CD4-positive, alpha-beta memory T cell (primary cell): ENCODE results near the gene HTD2. TPM values are rescaled to one million over a fixed set of nuclear protein-coding genes. Genes with fewer than 3 reads are reported as not detected.
A peak's percentile ranks its signal among the peaks of the same experiment; 100 is the strongest.

Experiments
- CTCF ChIA-PET: fragments of 350-600 bp; sonication (Branson Sonifier 250); formaldehyde crosslinking; loops from one replicate; lab custom pipeline; 2021; ENCODE audit warnings: inconsistent platforms; ENCODE audit not compliant: partially characterized antibody; lab: Charles Lee
- POLR2A ChIA-PET: fragments of 350-600 bp; sonication (Branson Sonifier 250); formaldehyde crosslinking; loops from one replicate; lab custom pipeline; 2021; ENCODE audit not compliant: partially characterized antibody; lab: Charles Lee
- DNase-seq, 5 donors: peaks; one replicate each; pipeline versions ENCODE4 v3.0.0 to v3.0.0-alpha.2; 2020 to 2022; ENCODE audit warnings: mixed read lengths in 1 of 5
- H3K27ac ChIP-seq: one replicate; pipeline ENCODE4 v1.7.0; 2013; ENCODE audit warnings: low read depth, low read length
- H3K27me3 ChIP-seq: 2 replicates; pipeline ENCODE4 v1.7.0; 2013; ENCODE audit warnings: mild to moderate bottlenecking, low read length, moderate library complexity; ENCODE audit not compliant: insufficient read depth
- H3K36me3 ChIP-seq: 2 replicates; pipeline ENCODE4 v1.7.0; 2013; ENCODE audit warnings: mild to moderate bottlenecking, low read length, moderate library complexity; ENCODE audit not compliant: insufficient read depth
- H3K4me1 ChIP-seq: 2 replicates; pipeline ENCODE4 v1.7.0; 2013; ENCODE audit warnings: mild to moderate bottlenecking, low read length, moderate library complexity; ENCODE audit not compliant: insufficient read depth
- H3K4me3 ChIP-seq, 2 donors: one replicate each; pipeline ENCODE4 v1.7.0; 2013; ENCODE audit warnings: low read length in 2 of 2, mild to moderate bottlenecking in 1 of 2
- H3K9me3 ChIP-seq, 2 donors: one replicate each; pipeline ENCODE4 v1.7.0; 2013; ENCODE audit warnings: low read length in 2 of 2, control low read depth in 1 of 2; ENCODE audit not compliant: control insufficient read depth in 1 of 2
- H3K27ac Mint-ChIP-seq, 7 donors: one replicate each; pipeline ENCODE4 v1.8.0; 2020 to 2021; ENCODE audit warnings: mixed read lengths in 7 of 7, mild to moderate bottlenecking in 6 of 7, inconsistent platforms in 3 of 7, moderate library complexity in 3 of 7
- H3K27me3 Mint-ChIP-seq, 2 donors: one replicate each; pipeline ENCODE4 v1.8.0; 2020 to 2021; ENCODE audit warnings: mixed read lengths in 2 of 2
- H3K36me3 Mint-ChIP-seq, 2 donors: one replicate each; pipeline ENCODE4 v1.8.0; 2020 to 2021; ENCODE audit warnings: mixed read lengths in 2 of 2, inconsistent platforms in 1 of 2, mild to moderate bottlenecking in 1 of 2
- H3K4me1 Mint-ChIP-seq, 4 donors: one replicate each; pipeline ENCODE4 v1.8.0; 2020 to 2021; ENCODE audit warnings: mixed read lengths in 4 of 4, mild to moderate bottlenecking in 1 of 4
- H3K4me3 Mint-ChIP-seq, 8 donors: one replicate each; pipeline ENCODE4 v1.8.0; 2020 to 2021; ENCODE audit warnings: mixed read lengths in 8 of 8, mild to moderate bottlenecking in 7 of 8, moderate library complexity in 6 of 8, inconsistent platforms in 3 of 8
- H3K9me3 Mint-ChIP-seq, 8 donors: one replicate each; pipeline ENCODE4 v1.8.0; 2020 to 2021; ENCODE audit warnings: mixed read lengths in 8 of 8, mild to moderate bottlenecking in 5 of 8, inconsistent platforms in 3 of 8, moderate library complexity in 1 of 8
- intact Hi-C: fragments of 100-400 bp; cut with micrococcal nuclease; formaldehyde crosslinking; loops from one replicate; pipeline ENCODE4 v1.15.1; 2023
- polyA plus RNA-seq, 2 donors: library from polyadenylated mRNA; unstranded; fragments of 300-500 nt; fragmentation: Illumina TruSeq; gene quantifications; one replicate each; pipeline ENCODE4 v1.2.3, GENCODE V29; 2021
- total RNA-seq, 2 experiments: library from RNA; stranded (reverse); gene quantifications; one replicate each; pipeline ENCODE4 v1.2.3, GENCODE V29; 2021

The HTD2 gene
- total and polyA plus RNA-seq, 4 experiments from 2014 or later = 9.2 to 28.8 (median 17.8) TPM

GRCh38 chr3:58346368-58346767 lies 40.0 kb downstream of the HTD2 start:
- Histone ChIP-seq H3K9me3 (no peaks in the 10 kb centered on the region), H3K27me3 (no peaks in the 10 kb centered on the region), H3K4me3 (no peak overlapping the region), H3K4me1 (peaks cover 9% of the 10 kb centered on the region), H3K36me3 (no peaks in the 10 kb centered on the region), H3K27ac (no peak overlapping the region)
- Mint-ChIP-seq H3K4me1 (peaks cover 18 to 33% (median 25%) of the 10 kb centered on the region in 4 donors), H3K27me3 (no peaks in the 10 kb centered on the region), H3K36me3 (peaks cover 6 to 11% of the 10 kb centered on the region in 2 donors), H3K27ac (peak overlapping the region in 1 of 7 donors; percentile 19), H3K9me3 (no peaks in the 10 kb centered on the region), H3K4me3 (no peak overlapping the region)
- intact Hi-C loops = no loop called here
- DNase-seq = no peak
- ChIA-PET POLR2A (no interaction called here), CTCF (interaction anchor here (1.1 kb wide), 1 partner anchor 11 kb away, joined by 5 read pairs; no protein-coding TSS in a partner anchor)

DNA sequence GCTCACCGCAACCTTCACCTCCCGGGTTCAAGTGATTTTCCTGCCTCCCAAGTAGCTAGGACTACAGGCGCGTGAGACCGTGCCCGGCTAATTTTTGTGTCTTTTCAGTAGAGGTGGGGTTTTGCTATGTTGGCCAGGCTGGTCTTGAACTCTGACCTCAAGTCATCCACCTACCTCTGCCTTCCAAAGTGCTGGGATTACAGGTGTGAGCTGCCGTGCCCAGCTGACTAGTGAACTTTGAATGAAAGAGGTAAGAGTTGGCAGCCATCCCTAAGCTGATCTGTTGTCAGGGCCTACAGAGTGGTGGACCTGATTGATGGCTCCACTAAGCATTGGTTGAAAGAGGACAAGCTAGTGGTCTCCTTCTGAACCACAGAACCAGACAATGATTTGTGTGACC lies 41.7 kb downstream of the HTD2 start:
- H3K4me3 ChIP-seq = no peak overlapping the region
- Mint-ChIP-seq H3K27me3 (no peaks in the 10 kb centered on the region), H3K4me3 (no peak overlapping the region), H3K36me3 (peaks cover 3 to 10% of the 10 kb centered on the region in 2 donors), H3K4me1 (peaks cover 23 to 44% (median 31%) of the 10 kb centered on the region in 4 donors), H3K27ac (no peak overlapping the region), H3K9me3 (no peaks in the 10 kb centered on the region)
- no peaks in the 10 kb centered on the region for H3K27me3 ChIP-seq
- intact Hi-C loops = no loop called here
- POLR2A ChIA-PET = no interaction called here
- H3K9me3 ChIP-seq = no peaks in the 10 kb centered on the region
- no peaks in the 10 kb centered on the region for H3K36me3 ChIP-seq
- CTCF ChIA-PET = interaction anchor here (1.1 to 1.5 kb wide), 2 partner anchors 8 to 67 kb away, joined by 3 to 4 read pairs; no protein-coding TSS in a partner anchor
- no peak overlapping the region for H3K27ac ChIP-seq
- DNase-seq = no peak
- H3K4me1 ChIP-seq = peaks cover 9% of the 10 kb centered on the region

- Histone ChIP-seq H3K4me3 (no peak overlapping the region), H3K27ac (no peak overlapping the region), H3K36me3 (no peaks in the 10 kb centered on the region), H3K9me3 (no peaks in the 10 kb centered on the region), H3K4me1 (peaks cover 15% of the 10 kb centered on the region), H3K27me3 (no peaks in the 10 kb centered on the region)
- DNase-seq = no peak
- Mint-ChIP-seq H3K27ac (peak overlapping the region in 4 of 7 donors; percentile 22 to 57 (median 32)), H3K9me3 (no peaks in the 10 kb centered on the region), H3K27me3 (no peaks in the 10 kb centered on the region), H3K36me3 (peaks cover 1 to 10% of the 10 kb centered on the region in 2 donors), H3K4me1 (peaks cover 29 to 48% (median 39%) of the 10 kb centered on the region in 4 donors), H3K4me3 (peak overlapping the region in 1 of 8 donors; percentile 0)
- ChIA-PET POLR2A (interaction anchor here (0.5 to 1.5 kb wide), 3 partner anchors 14 to 163 kb away, joined by 3 to 5 read pairs (median 4); no protein-coding TSS in a partner anchor), CTCF (interaction anchor here (0.7 to 1.7 kb wide), 5 partner anchors 13 to 165 kb away, joined by 3 to 4 read pairs (median 3); partner anchors contain the start of genes HTD2, PXK and RPP14)
- intact Hi-C loops = no loop called here
Observed at GRCh38 chr3:58349792-58350626, 43.7 kb downstream of the HTD2 start.

DNA sequence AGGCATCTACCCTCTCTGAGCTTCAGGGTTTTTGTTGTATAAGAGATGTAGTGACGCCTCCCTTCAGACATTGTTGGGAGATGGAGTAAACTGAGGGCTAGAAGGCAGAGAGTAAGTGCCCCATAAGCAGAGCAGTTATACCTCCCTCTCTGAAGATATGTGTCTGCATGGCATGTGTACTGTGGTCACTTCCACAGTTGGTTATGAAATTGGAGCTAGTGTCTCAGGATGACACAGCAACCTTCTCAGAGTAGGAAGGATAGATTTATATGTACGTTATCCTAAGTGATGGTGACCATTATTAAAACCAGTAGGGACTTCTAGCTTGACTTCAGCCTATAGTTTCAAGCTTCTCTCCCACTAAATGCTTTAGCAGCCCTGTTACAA lies 44.3 kb downstream of the HTD2 start:
- H3K4me3 ChIP-seq = no peak overlapping the region
- CTCF ChIA-PET = interaction anchor here (0.9 to 1.7 kb wide), 5 partner anchors 12 to 166 kb away, joined by 3 to 4 read pairs (median 4); partner anchors contain the start of genes HTD2 and PXK
- H3K4me1 ChIP-seq = peaks cover 15% of the 10 kb centered on the region
- H3K36me3 Mint-ChIP-seq = peaks cover 1 to 10% of the 10 kb centered on the region in 2 donors
- H3K27me3 ChIP-seq = no peaks in the 10 kb centered on the region
- H3K27ac Mint-ChIP-seq = peak overlapping the region in 2 of 7 donors; percentile 25 to 62
- DNase-seq = no peak
- peaks cover 29 to 50% (median 40%) of the 10 kb centered on the region in 4 donors for H3K4me1 Mint-ChIP-seq
- intact Hi-C loops = no loop called here
- no peaks in the 10 kb centered on the region for H3K9me3 Mint-ChIP-seq
- peak overlapping the region in 1 of 8 donors; percentile 0 for H3K4me3 Mint-ChIP-seq
- no peaks in the 10 kb centered on the region for H3K36me3 ChIP-seq
- POLR2A ChIA-PET = interaction anchor here (1.5 kb wide), 1 partner anchor 19 kb away, joined by 5 read pairs; no protein-coding TSS in a partner anchor
- no peaks in the 10 kb centered on the region for H3K27me3 Mint-ChIP-seq
- no peak overlapping the region for H3K27ac ChIP-seq
- no peaks in the 10 kb centered on the region for H3K9me3 ChIP-seq

GRCh38 chr3:58351920-58352319 lies 45.6 kb downstream of the HTD2 start:
- intact Hi-C loops = no loop called here
- Histone ChIP-seq H3K9me3 (no peaks in the 10 kb centered on the region), H3K4me3 (no peak overlapping the region), H3K27me3 (no peaks in the 10 kb centered on the region), H3K36me3 (no peaks in the 10 kb centered on the region), H3K27ac (no peak overlapping the region), H3K4me1 (peaks cover 15% of the 10 kb centered on the region)
- H3K4me1 Mint-ChIP-seq = peaks cover 24 to 55% (median 37%) of the 10 kb centered on the region in 4 donors
- no peaks in the 10 kb centered on the region for H3K27me3 Mint-ChIP-seq
- peaks cover 1 to 10% of the 10 kb centered on the region in 2 donors for H3K36me3 Mint-ChIP-seq
- H3K4me3 Mint-ChIP-seq = no peak overlapping the region
- H3K9me3 Mint-ChIP-seq = no peaks in the 10 kb centered on the region
- peak overlapping the region in 2 of 7 donors; percentile 52 to 57 for H3K27ac Mint-ChIP-seq
- CTCF ChIA-PET = interaction anchor here (1.1 to 1.6 kb wide), 2 partner anchors 11 to 46 kb away, joined by 4 read pairs; partner anchors contain the start of genes HTD2 and RPP14
- no peak for DNase-seq
- POLR2A ChIA-PET = no interaction called here

GRCh38 chr3:58352626-58353025 lies 46.3 kb downstream of the HTD2 start:
- DNase-seq = no peak
- H3K27ac Mint-ChIP-seq = no peak overlapping the region
- H3K36me3 Mint-ChIP-seq = peaks cover 1 to 6% of the 10 kb centered on the region in 2 donors
- Histone ChIP-seq H3K27me3 (no peaks in the 10 kb centered on the region), H3K4me1 (peaks cover 15% of the 10 kb centered on the region), H3K4me3 (no peak overlapping the region), H3K27ac (no peak overlapping the region), H3K36me3 (no peaks in the 10 kb centered on the region), H3K9me3 (no peaks in the 10 kb centered on the region)
- POLR2A ChIA-PET = no interaction called here
- H3K4me3 Mint-ChIP-seq = no peak overlapping the region
- no peaks in the 10 kb centered on the region for H3K27me3 Mint-ChIP-seq
- intact Hi-C loops = no loop called here
- no peaks in the 10 kb centered on the region for H3K9me3 Mint-ChIP-seq
- H3K4me1 Mint-ChIP-seq = peaks cover 26 to 55% (median 35%) of the 10 kb centered on the region in 4 donors
- CTCF ChIA-PET = interaction anchor here (0.7 to 1.1 kb wide), 2 partner anchors 21 to 46 kb away, joined by 3 to 4 read pairs; partner anchors contain the start of genes HTD2 and RPP14
